Activated naive CD4-positive, alpha-beta T cell treated with anti-CD3 and anti-CD28 coated beads, Interleukin-2, amount 50 U/mL, for 24 hours (primary cell): ENCODE results near the gene CAND1.

ENCODE experiments used
- H3K27ac Mint-ChIP-seq: one replicate; pipeline ENCODE4 v1.8.0; 2021; ENCODE audit warnings: mild to moderate bottlenecking, mixed read lengths
- H3K27me3 Mint-ChIP-seq: one replicate; pipeline ENCODE4 v1.8.0; 2021; ENCODE audit warnings: mixed read lengths
- H3K36me3 Mint-ChIP-seq: one replicate; pipeline ENCODE4 v1.8.0; 2021; ENCODE audit warnings: mixed read lengths
- H3K4me1 Mint-ChIP-seq: one replicate; pipeline ENCODE4 v1.8.0; 2021; ENCODE audit warnings: mixed read lengths
- H3K4me3 Mint-ChIP-seq: one replicate; pipeline ENCODE4 v1.8.0; 2021; ENCODE audit warnings: mild to moderate bottlenecking, mixed read lengths
- H3K9me3 Mint-ChIP-seq: one replicate; pipeline ENCODE4 v1.8.0; 2021; ENCODE audit warnings: mixed read lengths

CAND1 gene

DNA sequence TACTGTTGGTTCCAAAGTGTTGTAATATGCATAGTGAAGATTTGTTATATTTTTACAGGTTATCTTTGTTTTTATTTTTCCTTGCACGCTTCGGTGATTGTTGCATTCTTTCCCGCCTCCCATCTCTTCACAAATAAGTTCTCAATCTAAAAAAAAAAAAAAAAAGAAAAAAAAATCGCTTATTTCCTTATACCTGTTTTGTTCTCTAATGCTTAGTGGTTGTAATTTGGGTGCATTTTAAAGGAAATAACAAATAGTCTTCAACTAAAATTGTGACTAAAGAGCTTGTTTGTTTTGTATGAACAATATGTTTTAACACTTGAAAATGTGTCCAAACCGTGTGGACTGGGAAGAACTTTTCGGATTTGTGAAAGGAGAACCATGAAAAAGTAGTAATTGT, 1.5 kb downstream of the CAND1 start:
- H3K4me3 Mint-ChIP-seq, result peak overlapping the region; percentile 98
- peaks cover 3% of the 10 kb centered on the region for H3K36me3 Mint-ChIP-seq
- peaks cover 61% of the 10 kb centered on the region for H3K4me1 Mint-ChIP-seq
- H3K27me3 Mint-ChIP-seq, result no peaks in the 10 kb centered on the region
- peak overlapping the region; percentile 99 for H3K27ac Mint-ChIP-seq
- no peaks in the 10 kb centered on the region for H3K9me3 Mint-ChIP-seq

DNA sequence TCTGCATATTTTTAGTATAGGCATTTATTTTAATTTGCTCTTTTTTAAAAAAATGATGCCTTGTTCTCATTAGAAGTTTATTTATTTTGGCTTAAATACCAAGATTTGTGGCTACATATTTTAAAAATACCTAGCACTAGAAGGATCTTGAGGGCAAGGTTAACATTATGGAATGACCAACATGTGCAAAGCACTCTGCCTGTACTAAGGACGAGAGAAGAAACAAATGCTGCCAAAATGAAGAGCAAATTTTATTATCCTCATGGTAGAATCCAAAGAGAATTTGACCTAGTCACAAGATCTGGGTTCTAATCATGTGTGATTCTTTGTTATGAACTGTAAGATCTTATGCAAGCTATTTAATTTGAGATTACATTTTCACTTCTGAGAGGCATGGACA, 2.8 kb downstream of the CAND1 start:
- H3K27ac Mint-ChIP-seq, result no peak overlapping the region
- no peaks in the 10 kb centered on the region for H3K27me3 Mint-ChIP-seq
- peaks cover 74% of the 10 kb centered on the region for H3K4me1 Mint-ChIP-seq
- no peaks in the 10 kb centered on the region for H3K9me3 Mint-ChIP-seq
- peaks cover 10% of the 10 kb centered on the region for H3K36me3 Mint-ChIP-seq
- peak overlapping the region; percentile 50 for H3K4me3 Mint-ChIP-seq

DNA sequence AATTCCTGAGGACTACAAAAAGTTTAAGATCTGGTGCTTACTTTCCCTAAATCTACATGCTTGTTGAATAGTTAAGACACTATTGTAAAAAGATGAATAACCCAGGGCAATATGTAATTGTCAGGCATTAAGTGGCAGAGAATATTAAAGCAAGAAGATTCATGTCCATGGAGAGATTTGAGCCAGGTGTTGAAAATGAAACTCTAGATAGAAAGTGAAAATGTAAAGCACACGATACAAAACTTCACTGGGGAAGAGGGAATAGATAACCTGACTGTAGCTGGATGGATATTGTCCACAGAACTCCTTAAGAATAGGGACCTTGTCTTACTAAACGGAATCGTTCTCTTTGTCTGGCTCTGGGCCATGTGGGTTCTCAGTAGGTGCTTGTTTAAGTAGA, 5.0 kb downstream of the CAND1 start:
- H3K9me3 Mint-ChIP-seq, result no peaks in the 10 kb centered on the region
- peak overlapping the region; percentile 75 for H3K4me3 Mint-ChIP-seq
- no peaks in the 10 kb centered on the region for H3K27me3 Mint-ChIP-seq
- H3K36me3 Mint-ChIP-seq, result peaks cover 14% of the 10 kb centered on the region
- peak overlapping the region; percentile 52 for H3K27ac Mint-ChIP-seq
- H3K4me1 Mint-ChIP-seq, result peaks cover 88% of the 10 kb centered on the region

GRCh38 chr12:67275380-67275913, 6.3 kb downstream of the CAND1 start:
- H3K36me3 Mint-ChIP-seq, result peaks cover 14% of the 10 kb centered on the region
- H3K4me3 Mint-ChIP-seq, result peak overlapping the region; percentile 15
- peaks cover 95% of the 10 kb centered on the region for H3K4me1 Mint-ChIP-seq

GRCh38 chr12:67276421-67276820, 7.3 kb downstream of the CAND1 start:
- H3K36me3 Mint-ChIP-seq, result peaks cover 13% of the 10 kb centered on the region
- no peaks in the 10 kb centered on the region for H3K9me3 Mint-ChIP-seq
- no peaks in the 10 kb centered on the region for H3K27me3 Mint-ChIP-seq
- H3K4me1 Mint-ChIP-seq, result peaks cover 93% of the 10 kb centered on the region
- H3K4me3 Mint-ChIP-seq, result peak overlapping the region; percentile 15
- no peak overlapping the region for H3K27ac Mint-ChIP-seq

More at GRCh38 chr12:67275380-67275913, 6.3 kb downstream of the CAND1 start:
- no peaks in the 10 kb centered on the region for H3K27me3 Mint-ChIP-seq
- H3K27ac Mint-ChIP-seq, result no peak overlapping the region
- no peaks in the 10 kb centered on the region for H3K9me3 Mint-ChIP-seq

DNA sequence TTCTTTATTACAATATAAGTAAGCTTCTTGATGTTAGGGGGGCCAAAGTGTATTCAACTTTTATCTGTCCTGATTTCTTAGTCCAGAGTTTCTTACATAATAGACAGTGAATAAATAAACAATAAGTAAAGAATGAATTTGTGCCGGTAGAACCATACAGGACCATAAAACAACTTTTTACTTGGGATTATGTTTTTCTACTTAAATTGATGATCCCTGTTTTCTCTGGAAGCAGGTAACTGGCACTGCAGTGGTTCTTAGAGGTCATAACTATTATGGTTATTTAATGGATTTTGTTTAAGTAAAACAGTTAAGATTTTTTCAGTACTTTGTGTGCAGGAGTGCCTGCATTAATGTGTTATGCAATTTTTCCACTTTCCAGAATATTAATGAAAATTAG, 10.5 kb downstream of the CAND1 start:
- peaks cover 17% of the 10 kb centered on the region for H3K36me3 Mint-ChIP-seq
- H3K9me3 Mint-ChIP-seq, result no peaks in the 10 kb centered on the region
- no peak overlapping the region for H3K27ac Mint-ChIP-seq
- no peak overlapping the region for H3K4me3 Mint-ChIP-seq
- H3K4me1 Mint-ChIP-seq, result peaks cover 86% of the 10 kb centered on the region
- H3K27me3 Mint-ChIP-seq, result no peaks in the 10 kb centered on the region

DNA sequence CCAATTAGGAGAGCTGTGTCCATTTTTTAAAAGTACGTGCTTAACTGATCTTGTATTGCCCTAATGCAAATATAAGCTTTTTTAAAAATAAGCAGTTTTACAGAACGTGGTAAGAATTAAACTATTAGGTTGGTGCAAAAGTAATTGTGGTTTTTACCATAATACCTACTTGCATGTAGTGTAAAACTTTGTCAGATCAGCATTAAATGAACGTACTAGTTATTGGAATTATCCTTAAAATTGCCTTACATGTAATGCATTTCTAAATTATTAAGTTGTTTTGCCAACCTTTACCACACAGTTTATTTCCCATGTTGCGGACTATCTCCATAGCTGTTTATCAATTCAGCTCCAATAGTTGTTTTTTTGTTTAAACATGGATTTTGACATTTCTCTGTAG, 10.9 kb downstream of the CAND1 start:
- H3K27ac Mint-ChIP-seq, result no peak overlapping the region
- H3K9me3 Mint-ChIP-seq, result no peaks in the 10 kb centered on the region
- H3K4me1 Mint-ChIP-seq, result peaks cover 86% of the 10 kb centered on the region
- no peaks in the 10 kb centered on the region for H3K27me3 Mint-ChIP-seq
- H3K36me3 Mint-ChIP-seq, result peaks cover 20% of the 10 kb centered on the region
- H3K4me3 Mint-ChIP-seq, result no peak overlapping the region

DNA sequence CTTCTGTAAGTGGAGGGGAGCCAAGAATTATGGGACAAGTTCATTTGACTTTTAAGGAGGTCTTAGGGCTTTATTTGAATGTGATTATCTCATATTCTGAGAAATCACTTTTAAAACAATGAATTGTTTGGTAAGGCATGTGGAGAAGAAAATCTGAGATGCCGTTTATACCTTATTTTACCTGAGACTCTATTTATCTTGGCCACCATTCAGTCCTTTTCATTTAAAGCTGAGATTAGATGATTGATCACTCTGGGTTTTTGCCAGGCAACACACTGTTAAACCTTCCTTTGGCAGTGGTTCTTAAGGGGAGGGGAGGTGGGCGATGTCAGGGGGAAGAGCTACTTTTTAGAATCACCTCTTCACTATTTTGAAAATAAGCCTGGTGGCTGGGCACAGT, 11.4 kb downstream of the CAND1 start:
- Mint-ChIP-seq H3K36me3 (peaks cover 20% of the 10 kb centered on the region), H3K9me3 (no peaks in the 10 kb centered on the region), H3K27ac (no peak overlapping the region), H3K27me3 (no peaks in the 10 kb centered on the region), H3K4me3 (no peak overlapping the region), H3K4me1 (peaks cover 86% of the 10 kb centered on the region)

GRCh38 chr12:67284561-67284960, 15.4 kb downstream of the CAND1 start:
- Mint-ChIP-seq H3K4me3 (peak overlapping the region; percentile 0), H3K27ac (peak overlapping the region; percentile 12), H3K9me3 (no peaks in the 10 kb centered on the region), H3K27me3 (no peaks in the 10 kb centered on the region), H3K4me1 (peaks cover 80% of the 10 kb centered on the region), H3K36me3 (peaks cover 25% of the 10 kb centered on the region)

GRCh38 chr12:67286257-67286656, 17.1 kb downstream of the CAND1 start:
- Mint-ChIP-seq H3K4me1 (peaks cover 83% of the 10 kb centered on the region), H3K9me3 (no peaks in the 10 kb centered on the region), H3K4me3 (peak overlapping the region; percentile 44), H3K27me3 (no peaks in the 10 kb centered on the region), H3K27ac (peak overlapping the region; percentile 35), H3K36me3 (peaks cover 27% of the 10 kb centered on the region)

- peaks cover 80% of the 10 kb centered on the region for H3K4me1 Mint-ChIP-seq
- H3K27ac Mint-ChIP-seq, result no peak overlapping the region
- H3K9me3 Mint-ChIP-seq, result no peaks in the 10 kb centered on the region
- no peaks in the 10 kb centered on the region for H3K27me3 Mint-ChIP-seq
- no peak overlapping the region for H3K4me3 Mint-ChIP-seq
- peaks cover 22% of the 10 kb centered on the region for H3K36me3 Mint-ChIP-seq
These were observed 18.2 kb downstream of the CAND1 start for GRCh38 chr12:67287311-67287710.

- Mint-ChIP-seq H3K4me1 (peaks cover 85% of the 10 kb centered on the region), H3K36me3 (peaks cover 22% of the 10 kb centered on the region), H3K4me3 (peak overlapping the region; percentile 19), H3K27me3 (no peaks in the 10 kb centered on the region), H3K9me3 (no peaks in the 10 kb centered on the region), H3K27ac (peak overlapping the region; percentile 14)
These were observed 19.4 kb downstream of the CAND1 start for GRCh38 chr12:67288561-67288960.

- Mint-ChIP-seq H3K36me3 (peaks cover 22% of the 10 kb centered on the region), H3K9me3 (no peaks in the 10 kb centered on the region), H3K4me3 (no peak overlapping the region), H3K27ac (no peak overlapping the region), H3K4me1 (peaks cover 73% of the 10 kb centered on the region), H3K27me3 (no peaks in the 10 kb centered on the region)
These were observed 21.2 kb downstream of the CAND1 start for GRCh38 chr12:67290378-67290777.

GRCh38 chr12:67299526-67299925, 30.4 kb downstream of the CAND1 start:
- H3K9me3 Mint-ChIP-seq, result no peaks in the 10 kb centered on the region
- H3K4me3 Mint-ChIP-seq, result no peak overlapping the region
- H3K27ac Mint-ChIP-seq, result no peak overlapping the region
- H3K27me3 Mint-ChIP-seq, result no peaks in the 10 kb centered on the region
- peaks cover 30% of the 10 kb centered on the region for H3K36me3 Mint-ChIP-seq
- peaks cover 39% of the 10 kb centered on the region for H3K4me1 Mint-ChIP-seq

DNA sequence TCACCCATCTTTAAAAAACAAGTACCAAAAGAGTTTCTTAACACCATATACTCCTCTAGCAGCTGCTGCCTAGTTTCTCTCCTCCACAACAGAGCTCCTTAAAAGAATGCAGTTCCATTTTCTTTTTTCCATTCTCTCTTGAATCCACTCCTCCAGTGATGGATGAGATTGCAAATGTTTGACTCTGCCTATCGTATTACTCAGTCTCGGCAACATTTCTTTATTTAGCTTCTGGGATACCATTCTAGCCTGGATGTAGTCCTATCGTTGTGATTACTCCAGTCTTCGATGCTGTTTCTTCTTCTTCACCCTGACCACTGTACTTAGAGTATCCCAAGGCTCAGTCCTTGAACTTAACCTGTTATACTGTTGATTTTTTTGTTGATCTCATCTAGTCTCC, 30.8 kb downstream of the CAND1 start:
- no peak overlapping the region for H3K4me3 Mint-ChIP-seq
- peaks cover 35% of the 10 kb centered on the region for H3K4me1 Mint-ChIP-seq
- H3K9me3 Mint-ChIP-seq, result no peaks in the 10 kb centered on the region
- H3K36me3 Mint-ChIP-seq, result peaks cover 28% of the 10 kb centered on the region
- peak overlapping the region; percentile 66 for H3K27ac Mint-ChIP-seq
- H3K27me3 Mint-ChIP-seq, result no peaks in the 10 kb centered on the region

DNA sequence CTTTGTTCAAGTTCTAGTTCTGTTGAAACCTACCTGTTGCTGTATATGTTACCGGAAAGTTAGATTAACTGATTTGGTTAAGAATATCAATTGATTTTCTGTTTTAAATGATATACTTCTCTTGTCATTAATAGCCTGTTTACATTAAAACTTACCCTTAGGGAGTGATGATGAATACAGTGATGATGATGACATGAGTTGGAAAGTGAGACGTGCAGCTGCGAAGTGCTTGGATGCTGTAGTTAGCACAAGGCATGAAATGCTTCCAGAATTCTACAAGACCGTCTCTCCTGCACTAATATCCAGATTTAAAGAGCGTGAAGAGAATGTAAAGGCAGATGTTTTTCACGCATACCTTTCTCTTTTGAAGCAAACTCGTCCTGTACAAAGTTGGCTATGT, 33.0 kb downstream of the CAND1 start:
- no peak overlapping the region for H3K4me3 Mint-ChIP-seq
- H3K27ac Mint-ChIP-seq, result no peak overlapping the region
- peaks cover 36% of the 10 kb centered on the region for H3K36me3 Mint-ChIP-seq
- no peaks in the 10 kb centered on the region for H3K9me3 Mint-ChIP-seq
- H3K27me3 Mint-ChIP-seq, result no peaks in the 10 kb centered on the region
- peaks cover 31% of the 10 kb centered on the region for H3K4me1 Mint-ChIP-seq

GRCh38 chr12:67305544-67305943, 36.4 kb downstream of the CAND1 start:
- H3K27me3 Mint-ChIP-seq, result no peaks in the 10 kb centered on the region
- H3K4me1 Mint-ChIP-seq, result peaks cover 13% of the 10 kb centered on the region
- H3K4me3 Mint-ChIP-seq, result no peak overlapping the region
- H3K9me3 Mint-ChIP-seq, result no peaks in the 10 kb centered on the region
- no peak overlapping the region for H3K27ac Mint-ChIP-seq
- H3K36me3 Mint-ChIP-seq, result peaks cover 35% of the 10 kb centered on the region
